Measurements from ENCODE around the gene EFCAB8.
"Not testable (repeated sequence)": the region's sequence is repeated elsewhere in the genome, so short reads cannot be mapped to it uniquely, and the experiment has no call there.

Gene EFCAB8

GRCh38 chr20:32855387-32855786, 3.3 kb upstream of the EFCAB8 start:
- peak overlapping the region; percentile 63 for H3K27ac Mint-ChIP-seq

GRCh38 chr20:32858189-32858588, 534 bp upstream of the EFCAB8 start:
- peaks cover 19% of the 10 kb centered on the region for H3K4me1 Mint-ChIP-seq
- ATAC-seq (no peak), DNase-seq (no peak)
- no peaks in the 10 kb centered on the region for H3K27me3 Mint-ChIP-seq
- peaks cover 23% of the 10 kb centered on the region for H3K36me3 Mint-ChIP-seq (ENCODE audit: low read depth)
- H3K9me3 Mint-ChIP-seq = no peaks in the 10 kb centered on the region
- H3K27ac Mint-ChIP-seq = no peak overlapping the region
- H3K4me3 Mint-ChIP-seq = no peak overlapping the region

More at GRCh38 chr20:32855387-32855786, 3.3 kb upstream of the EFCAB8 start:
- Mint-ChIP-seq H3K27me3 (no peaks in the 10 kb centered on the region), H3K4me3 (no peak overlapping the region), H3K4me1 (peaks cover 19% of the 10 kb centered on the region), H3K9me3 (no peaks in the 10 kb centered on the region), H3K36me3 (ENCODE audit: low read depth) (peaks cover 32% of the 10 kb centered on the region)
- ATAC-seq = no peak
- DNase-seq = no peak

- Mint-ChIP-seq H3K4me3 (no peak overlapping the region), H3K36me3 (ENCODE audit: low read depth) (peaks cover 12% of the 10 kb centered on the region), H3K27ac (no peak overlapping the region), H3K4me1 (peaks cover 6% of the 10 kb centered on the region), H3K27me3 (no peaks in the 10 kb centered on the region), H3K9me3 (no peaks in the 10 kb centered on the region)
- DNase-seq = no peak
- ATAC-seq = no peak
Measured at GRCh38 chr20:32861446-32861845, 2.7 kb downstream of the EFCAB8 start.

GRCh38 chr20:32869562-32869961, 10.8 kb downstream of the EFCAB8 start:
- Mint-ChIP-seq H3K4me3 (no peak overlapping the region), H3K27me3 (no peaks in the 10 kb centered on the region), H3K9me3 (no peaks in the 10 kb centered on the region), H3K36me3 (ENCODE audit: low read depth) (no peaks in the 10 kb centered on the region), H3K4me1 (no peaks in the 10 kb centered on the region), H3K27ac (no peak overlapping the region)
- DNase-seq (no peak), ATAC-seq (no peak)

- H3K27ac Mint-ChIP-seq; H3K9me3 Mint-ChIP-seq; H3K27me3 Mint-ChIP-seq; ATAC-seq; H3K4me3 Mint-ChIP-seq; DNase-seq; H3K4me1 Mint-ChIP-seq; H3K36me3 Mint-ChIP-seq (ENCODE audit: low read depth): not testable (repeated sequence)
Measured at GRCh38 chr20:32870526-32870925, 11.8 kb downstream of the EFCAB8 start.

GRCh38 chr20:32870985-32871384, 12.3 kb downstream of the EFCAB8 start:
- Mint-ChIP-seq H3K4me3 (no peak overlapping the region), H3K36me3 (ENCODE audit: low read depth) (peaks cover 3% of the 10 kb centered on the region), H3K27me3 (no peaks in the 10 kb centered on the region), H3K27ac (no peak overlapping the region), H3K9me3 (no peaks in the 10 kb centered on the region), H3K4me1 (no peaks in the 10 kb centered on the region)
- ATAC-seq (no peak), DNase-seq (no peak)

GRCh38 chr20:32871627-32872160, 13.0 kb downstream of the EFCAB8 start:
- ATAC-seq (no peak), DNase-seq (no peak)
- no peaks in the 10 kb centered on the region for H3K9me3 Mint-ChIP-seq
- no peak overlapping the region for H3K4me3 Mint-ChIP-seq
- H3K36me3 Mint-ChIP-seq (ENCODE audit: low read depth) = peaks cover 3% of the 10 kb centered on the region
- no peaks in the 10 kb centered on the region for H3K27me3 Mint-ChIP-seq
- H3K4me1 Mint-ChIP-seq = no peaks in the 10 kb centered on the region
- H3K27ac Mint-ChIP-seq = no peak overlapping the region

- no peaks in the 10 kb centered on the region for H3K4me1 Mint-ChIP-seq
- no peak overlapping the region for H3K27ac Mint-ChIP-seq
- ATAC-seq (no peak), DNase-seq (no peak)
- no peak overlapping the region for H3K4me3 Mint-ChIP-seq
- H3K27me3 Mint-ChIP-seq = no peaks in the 10 kb centered on the region
- no peaks in the 10 kb centered on the region for H3K9me3 Mint-ChIP-seq
- H3K36me3 Mint-ChIP-seq (ENCODE audit: low read depth) = peaks cover 3% of the 10 kb centered on the region
Measured at GRCh38 chr20:32872266-32872665, 13.5 kb downstream of the EFCAB8 start.

GRCh38 chr20:32875673-32876072, 16.9 kb downstream of the EFCAB8 start:
- H3K4me3 Mint-ChIP-seq = no peak overlapping the region
- no peak for ATAC-seq
- H3K27me3 Mint-ChIP-seq = no peaks in the 10 kb centered on the region
- H3K4me1 Mint-ChIP-seq = no peaks in the 10 kb centered on the region
- no peak overlapping the region for H3K27ac Mint-ChIP-seq
- no peak for DNase-seq
- peaks cover 3% of the 10 kb centered on the region for H3K36me3 Mint-ChIP-seq (ENCODE audit: low read depth)
- H3K9me3 Mint-ChIP-seq = no peaks in the 10 kb centered on the region

GRCh38 chr20:32877507-32877906, 18.8 kb downstream of the EFCAB8 start:
- Mint-ChIP-seq H3K4me1 (no peaks in the 10 kb centered on the region), H3K9me3 (no peaks in the 10 kb centered on the region), H3K27me3 (no peaks in the 10 kb centered on the region), H3K4me3 (no peak overlapping the region), H3K36me3 (ENCODE audit: low read depth) (peaks cover 3% of the 10 kb centered on the region), H3K27ac (no peak overlapping the region)
- ATAC-seq (no peak), DNase-seq (no peak)

- no peaks in the 10 kb centered on the region for H3K4me1 Mint-ChIP-seq
Measured at GRCh38 chr20:32878820-32879219, 20.1 kb downstream of the EFCAB8 start.

GRCh38 chr20:32879538-32879937, 20.8 kb downstream of the EFCAB8 start:
- Mint-ChIP-seq H3K4me3 (no peak overlapping the region), H3K36me3 (ENCODE audit: low read depth) (peaks cover 3% of the 10 kb centered on the region), H3K9me3 (no peaks in the 10 kb centered on the region), H3K27me3 (no peaks in the 10 kb centered on the region), H3K27ac (no peak overlapping the region), H3K4me1 (no peaks in the 10 kb centered on the region)
- ATAC-seq = no peak
- DNase-seq = no peak

More at GRCh38 chr20:32878820-32879219, 20.1 kb downstream of the EFCAB8 start:
- H3K9me3 Mint-ChIP-seq = no peaks in the 10 kb centered on the region
- no peak for DNase-seq
- H3K27ac Mint-ChIP-seq = no peak overlapping the region
- H3K36me3 Mint-ChIP-seq (ENCODE audit: low read depth) = peaks cover 3% of the 10 kb centered on the region
- no peaks in the 10 kb centered on the region for H3K27me3 Mint-ChIP-seq
- ATAC-seq = no peak
- no peak overlapping the region for H3K4me3 Mint-ChIP-seq

GRCh38 chr20:32880635-32881034, 21.9 kb downstream of the EFCAB8 start:
- Mint-ChIP-seq H3K4me1 (no peaks in the 10 kb centered on the region), H3K27me3 (no peaks in the 10 kb centered on the region), H3K27ac (no peak overlapping the region), H3K36me3 (ENCODE audit: low read depth) (no peaks in the 10 kb centered on the region), H3K4me3 (no peak overlapping the region), H3K9me3 (no peaks in the 10 kb centered on the region)
- DNase-seq (no peak), ATAC-seq (no peak)

- Mint-ChIP-seq H3K27me3 (no peaks in the 10 kb centered on the region), H3K27ac (no peak overlapping the region), H3K4me3 (no peak overlapping the region), H3K4me1 (no peaks in the 10 kb centered on the region), H3K36me3 (ENCODE audit: low read depth) (no peaks in the 10 kb centered on the region), H3K9me3 (no peaks in the 10 kb centered on the region)
- DNase-seq = no peak
- ATAC-seq = no peak
Measured at GRCh38 chr20:32883081-32883480, 24.4 kb downstream of the EFCAB8 start.

GRCh38 chr20:32885185-32885584, 26.5 kb downstream of the EFCAB8 start:
- H3K4me3 Mint-ChIP-seq = no peak overlapping the region
- ATAC-seq (no peak), DNase-seq (no peak)
- no peaks in the 10 kb centered on the region for H3K4me1 Mint-ChIP-seq
- no peaks in the 10 kb centered on the region for H3K9me3 Mint-ChIP-seq
- no peak overlapping the region for H3K27ac Mint-ChIP-seq
- no peaks in the 10 kb centered on the region for H3K36me3 Mint-ChIP-seq (ENCODE audit: low read depth)
- no peaks in the 10 kb centered on the region for H3K27me3 Mint-ChIP-seq

- DNase-seq = no peak
- H3K4me3 Mint-ChIP-seq = no peak overlapping the region
- H3K27ac Mint-ChIP-seq = no peak overlapping the region
- no peaks in the 10 kb centered on the region for H3K27me3 Mint-ChIP-seq
- no peaks in the 10 kb centered on the region for H3K4me1 Mint-ChIP-seq
- no peaks in the 10 kb centered on the region for H3K9me3 Mint-ChIP-seq
- ATAC-seq = no peak
- no peaks in the 10 kb centered on the region for H3K36me3 Mint-ChIP-seq (ENCODE audit: low read depth)
Measured at GRCh38 chr20:32885952-32886351, 27.2 kb downstream of the EFCAB8 start.

All from activated naive CD8-positive, alpha-beta T cell treated with anti-CD3 and anti-CD28 coated beads, Interleukin-2, amount 50 U/mL, for 24 hours (primary cell).